ENCODE results near the gene C2orf66. TPM values are rescaled to one million over a fixed set of nuclear protein-coding genes. Genes with fewer than 3 reads are reported as not detected.

C2orf66 gene
- not detected in 2 replicates for total RNA-seq

GRCh38 chr2:196809260-196809659 lies at the start of gene C2orf66:
C2orf66 (minus strand) TSS chr2:196809355; CDS start chr2:196809336, 19 bp downstream.

Other genes with a start within 250 kb of the C2orf66 start
- 0.11 and 0.62 TPM in 2 replicates for gene HECW2, start 215.8 kb downstream of the C2orf66 start, total RNA-seq
- 1.4 and 1.7 TPM in 2 replicates for gene CCDC150, start 169.6 kb downstream of the C2orf66 start, total RNA-seq
- gene GTF3C3, start 9.7 kb downstream of the C2orf66 start, total RNA-seq: 21.2 and 26.1 TPM in 2 replicates
- gene PGAP1, start 117.4 kb upstream of the C2orf66 start, total RNA-seq: 3.4 and 7.6 TPM in 2 replicates